ENCODE measurements around the gene EMP2. TPM values are rescaled to one million over a fixed set of nuclear protein-coding genes. Genes with fewer than 3 reads are reported as not detected.

EMP2 gene
- total RNA-seq, 2 donors from 2014 or later: 19.0 to 20.7 TPM

GRCh38 chr16:10579575-10579964 is 828 bp downstream of the EMP2 start:
- H3K36me3 Mint-ChIP-seq (ENCODE audit: low read depth): no peaks in the 10 kb centered on the region
- Histone ChIP-seq H3K27ac (ENCODE audit: low read depth, low read length) (no peak overlapping the region), H3K36me3 (ENCODE audit: control insufficient read depth, insufficient read depth, low read length) (no peaks in the 10 kb centered on the region), H3K9me3 (ENCODE audit: control insufficient read depth, low read length) (no peaks in the 10 kb centered on the region), H3K4me3 (ENCODE audit: low read length) (peak overlapping the region; percentile 86), H3K4me1 (ENCODE audit: control insufficient read depth, insufficient read depth, low read length) (no peaks in the 10 kb centered on the region), H3K9ac (ENCODE audit: extremely low read depth, low read length, poor library complexity, severe bottlenecking) (peak overlapping the region; percentile 47), H3K27me3 (ENCODE audit: control insufficient read depth, insufficient read depth, low read length, poor library complexity, severe bottlenecking) (no peaks in the 10 kb centered on the region)
- H3K9me3 Mint-ChIP-seq: no peaks in the 10 kb centered on the region
- H3K27me3 Mint-ChIP-seq (ENCODE audit: insufficient read depth): peaks cover 11% of the 10 kb centered on the region
- WGBS, 2 experiments (ENCODE audit: insufficient coverage in 1 of 2, insufficient read length in 1 of 2): 24 to 30% methylated on average over 2 to 6 of the region's 6 CpGs
- DNase-seq: no peak
- no peak for TF ChIP-seq CTCF (conservative IDR thresholded peaks at IDR 0.05)
- peak overlapping the region; percentile 63 for H3K4me3 Mint-ChIP-seq
- H3K27ac Mint-ChIP-seq: no peak overlapping the region
- peaks cover 25% of the 10 kb centered on the region for H3K4me1 Mint-ChIP-seq

DNA sequence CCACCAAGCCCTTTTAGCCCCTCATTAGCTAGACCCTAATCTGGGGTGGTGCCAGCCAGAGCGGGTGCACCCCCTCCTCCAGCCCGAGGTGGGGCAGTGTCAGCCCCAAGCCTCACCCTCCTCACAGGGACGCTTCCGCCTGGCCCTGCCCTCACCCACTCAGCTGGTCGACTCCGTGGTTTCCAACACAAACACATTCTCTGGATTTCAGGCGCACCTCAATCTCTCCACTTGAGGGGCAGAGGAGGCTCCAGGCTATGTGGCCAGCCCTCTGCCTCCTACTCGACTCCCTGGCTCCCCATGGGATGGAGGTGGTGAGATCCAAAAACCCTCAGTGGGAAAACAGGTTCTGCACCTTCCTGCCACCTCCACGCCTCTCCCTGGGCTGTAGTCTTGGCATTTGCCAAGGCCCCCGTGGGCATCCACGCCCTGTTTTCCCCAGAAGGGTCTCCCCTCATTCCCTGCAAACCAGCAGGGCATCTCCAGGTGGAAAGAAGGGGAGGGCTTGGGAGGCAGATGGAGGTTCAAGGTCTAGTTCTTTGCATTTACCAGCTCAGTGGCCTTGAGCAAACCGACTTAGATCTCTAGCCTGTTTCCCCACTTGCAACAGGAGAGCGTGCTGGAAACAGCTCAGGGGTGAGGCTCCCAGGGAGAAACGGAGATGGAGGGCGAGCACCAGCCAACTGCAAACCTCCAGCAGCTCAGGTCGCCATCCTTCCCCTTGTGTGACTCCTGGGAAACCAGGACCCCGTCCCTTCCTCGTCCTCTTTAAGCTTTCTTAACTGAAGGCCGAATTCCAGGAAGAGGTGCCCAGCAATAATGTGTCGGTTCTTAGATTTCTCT is 1.7 kb downstream of the EMP2 start:
- no peak overlapping the region for H3K4me3 Mint-ChIP-seq
- no peak overlapping the region for H3K27ac ChIP-seq (ENCODE audit: low read depth, low read length)

More for the DNA sequence above, 1.7 kb downstream of the EMP2 start:
- no peak for TF ChIP-seq CTCF (conservative IDR thresholded peaks at IDR 0.05)
- Histone ChIP-seq H3K4me3 (ENCODE audit: low read length) (peak overlapping the region; percentile 86), H3K27me3 (ENCODE audit: control insufficient read depth, insufficient read depth, low read length, poor library complexity, severe bottlenecking) (no peaks in the 10 kb centered on the region), H3K9me3 (ENCODE audit: control insufficient read depth, low read length) (no peaks in the 10 kb centered on the region), H3K36me3 (ENCODE audit: control insufficient read depth, insufficient read depth, low read length) (no peaks in the 10 kb centered on the region), H3K4me1 (ENCODE audit: control insufficient read depth, insufficient read depth, low read length) (no peaks in the 10 kb centered on the region), H3K9ac (ENCODE audit: extremely low read depth, low read length, poor library complexity, severe bottlenecking) (no peak overlapping the region)
- no peak overlapping the region for H3K27ac Mint-ChIP-seq
- DNase-seq: no peak
- no peaks in the 10 kb centered on the region for H3K9me3 Mint-ChIP-seq
- WGBS, 2 experiments (ENCODE audit: insufficient coverage in 1 of 2, insufficient read length in 1 of 2): 83 to 92% methylated on average over 7 to 20 of the region's 20 CpGs
- no peaks in the 10 kb centered on the region for H3K36me3 Mint-ChIP-seq (ENCODE audit: low read depth)
- H3K27me3 Mint-ChIP-seq (ENCODE audit: insufficient read depth): peaks cover 11% of the 10 kb centered on the region
- peaks cover 25% of the 10 kb centered on the region for H3K4me1 Mint-ChIP-seq
